ENCODE measurements around the gene FAM13A. TPM values are rescaled to one million over a fixed set of nuclear protein-coding genes. Genes with fewer than 3 reads are reported as not detected.

FAM13A gene
- total and polyA plus RNA-seq, 2 experiments from 2014 or later: 5.3 to 6.6 TPM

GRCh38 chr4:88823058-88823919 is 233.7 kb downstream of the FAM13A start:
- Histone ChIP-seq H3K27me3 (replicated peaks; ENCODE audit: insufficient read depth) (no peaks in the 10 kb centered on the region), H3K36me3 (ENCODE audit: low read depth) (no peaks in the 10 kb centered on the region), H3K9ac (peak overlapping the region; percentile 94), H3K79me2 (ENCODE audit: insufficient read depth) (no peaks in the 10 kb centered on the region), H3K9me3 (ENCODE audit: low read depth) (no peaks in the 10 kb centered on the region), H2AFZ (peak overlapping the region; percentile 97), H3F3A (ENCODE audit: insufficient read depth) (peaks cover 26% of the 10 kb centered on the region), H3K9me2 (ENCODE audit: insufficient read depth) (no peaks in the 10 kb centered on the region), H3K27ac (peak overlapping the region; percentile 98), H3K4me3 (peak overlapping the region; percentile 92), H4K20me1 (ENCODE audit: insufficient read depth) (no peaks in the 10 kb centered on the region), H3K4me1 (ENCODE audit: insufficient read depth) (peaks cover 25% of the 10 kb centered on the region), H3K4me2 (ENCODE audit: unreplicated experiment) (peak overlapping the region; percentile 98)
- DNase-seq: peak; percentile 95
- 1% methylated on average over 15 to 16 of the region's 16 CpGs for WGBS, 2 experiments (ENCODE audit: low coverage in 1 of 2, low lambda C conversion rate in 2 of 2, missing lambda C conversion rate in 2 of 2)
- in situ Hi-C loops (cut with MboI): loop anchor here (25.0 kb wide), 1 partner anchor 286 kb away; no protein-coding TSS in a partner anchor
- no peak for TF ChIP-seq EZH2phosphoT487 (IDR thresholded peaks at IDR 0.05; ENCODE audit: insufficient read depth, low read depth)
- TF ChIP-seq EZH2 (IDR thresholded peaks at IDR 0.05; ENCODE audit: insufficient read depth, poor library complexity, severe bottlenecking): no peak

GRCh38 chr4:88822034-88822789 is 234.8 kb downstream of the FAM13A start:
- Histone ChIP-seq H3K9me2 (ENCODE audit: insufficient read depth) (no peaks in the 10 kb centered on the region), H3K27ac (peak overlapping the region; percentile 98), H3K4me1 (ENCODE audit: insufficient read depth) (peaks cover 25% of the 10 kb centered on the region), H2AFZ (peak overlapping the region; percentile 97), H3F3A (ENCODE audit: insufficient read depth) (peaks cover 26% of the 10 kb centered on the region), H3K4me2 (ENCODE audit: unreplicated experiment) (peak overlapping the region; percentile 98), H3K9ac (peak overlapping the region; percentile 94), H4K20me1 (ENCODE audit: insufficient read depth) (no peaks in the 10 kb centered on the region), H3K36me3 (ENCODE audit: low read depth) (no peaks in the 10 kb centered on the region), H3K9me3 (ENCODE audit: low read depth) (no peaks in the 10 kb centered on the region), H3K79me2 (ENCODE audit: insufficient read depth) (no peaks in the 10 kb centered on the region), H3K4me3 (peak overlapping the region; percentile 92), H3K27me3 (replicated peaks; ENCODE audit: insufficient read depth) (no peaks in the 10 kb centered on the region)
- no peak for DNase-seq
- no peak for TF ChIP-seq EZH2 (IDR thresholded peaks at IDR 0.05; ENCODE audit: insufficient read depth, poor library complexity, severe bottlenecking)
- no peak for TF ChIP-seq EZH2phosphoT487 (IDR thresholded peaks at IDR 0.05; ENCODE audit: insufficient read depth, low read depth)
- 17 to 22% methylated on average over 4 of the region's 4 CpGs for WGBS, 2 experiments (ENCODE audit: low coverage in 1 of 2, low lambda C conversion rate in 2 of 2, missing lambda C conversion rate in 2 of 2)
- in situ Hi-C loops (cut with MboI): loop anchor here (25.0 kb wide), 1 partner anchor 285 kb away; no protein-coding TSS in a partner anchor

- in situ Hi-C loops (cut with MboI): loop anchor here (25.0 kb wide), 1 partner anchor 284 kb away; no protein-coding TSS in a partner anchor
- no peak for DNase-seq
- Histone ChIP-seq H3K27me3 (replicated peaks; ENCODE audit: insufficient read depth) (no peaks in the 10 kb centered on the region), H3K36me3 (ENCODE audit: low read depth) (no peaks in the 10 kb centered on the region), H3K9me3 (ENCODE audit: low read depth) (no peaks in the 10 kb centered on the region), H3F3A (ENCODE audit: insufficient read depth) (peaks cover 26% of the 10 kb centered on the region), H3K4me2 (ENCODE audit: unreplicated experiment) (peak overlapping the region; percentile 98), H2AFZ (peak overlapping the region; percentile 97; the same call in 1 of the 2 replicates), H3K4me3 (no peak overlapping the region), H3K9ac (no peak overlapping the region), H4K20me1 (ENCODE audit: insufficient read depth) (no peaks in the 10 kb centered on the region), H3K79me2 (ENCODE audit: insufficient read depth) (no peaks in the 10 kb centered on the region), H3K4me1 (ENCODE audit: insufficient read depth) (peaks cover 25% of the 10 kb centered on the region), H3K9me2 (ENCODE audit: insufficient read depth) (no peaks in the 10 kb centered on the region), H3K27ac (peak overlapping the region; percentile 98; the same call in 1 of the 2 replicates)
- 33 to 39% methylated on average over 2 of the region's 2 CpGs for WGBS, 2 experiments (ENCODE audit: low coverage in 1 of 2, low lambda C conversion rate in 2 of 2, missing lambda C conversion rate in 2 of 2)
- TF ChIP-seq EZH2 (IDR thresholded peaks at IDR 0.05; ENCODE audit: insufficient read depth, poor library complexity, severe bottlenecking) (no peak), EZH2phosphoT487 (IDR thresholded peaks at IDR 0.05; ENCODE audit: insufficient read depth, low read depth) (no peak)
These were observed 235.5 kb downstream of the FAM13A start for GRCh38 chr4:88821522-88821921.

- no peak for DNase-seq
- H3K4me2 ChIP-seq (ENCODE audit: unreplicated experiment): no peak overlapping the region
- in situ Hi-C loops (cut with MboI): loop anchor here (25.0 kb wide), 1 partner anchor 284 kb away; no protein-coding TSS in a partner anchor
- no peak overlapping the region for H3K9ac ChIP-seq
- H3F3A ChIP-seq (ENCODE audit: insufficient read depth): peaks cover 26% of the 10 kb centered on the region
- H2AFZ ChIP-seq: no peak overlapping the region
- H4K20me1 ChIP-seq (ENCODE audit: insufficient read depth): no peaks in the 10 kb centered on the region
- H3K27ac ChIP-seq: no peak overlapping the region
- H3K9me2 ChIP-seq (ENCODE audit: insufficient read depth): no peaks in the 10 kb centered on the region
- no peaks in the 10 kb centered on the region for H3K9me3 ChIP-seq (ENCODE audit: low read depth)
- H3K79me2 ChIP-seq (ENCODE audit: insufficient read depth): no peaks in the 10 kb centered on the region
- 80 to 82% methylated on average over 10 of the region's 10 CpGs for WGBS, 2 experiments (ENCODE audit: low coverage in 1 of 2, low lambda C conversion rate in 2 of 2, missing lambda C conversion rate in 2 of 2)
- TF ChIP-seq EZH2 (IDR thresholded peaks at IDR 0.05; ENCODE audit: insufficient read depth, poor library complexity, severe bottlenecking) (no peak), EZH2phosphoT487 (IDR thresholded peaks at IDR 0.05; ENCODE audit: insufficient read depth, low read depth) (no peak)
- peaks cover 25% of the 10 kb centered on the region for H3K4me1 ChIP-seq (ENCODE audit: insufficient read depth)
- H3K4me3 ChIP-seq: no peak overlapping the region
- no peaks in the 10 kb centered on the region for H3K27me3 ChIP-seq (replicated peaks; ENCODE audit: insufficient read depth)
- H3K36me3 ChIP-seq (ENCODE audit: low read depth): no peaks in the 10 kb centered on the region
These were observed 236.1 kb downstream of the FAM13A start for GRCh38 chr4:88820698-88821415.
